Activated CD8-positive, alpha-beta memory T cell treated with anti-CD3 and anti-CD28 coated beads, Interleukin-2, amount 50 U/mL, for 24 hours (primary cell): ENCODE data around the gene SUCLG2.

Experiments used
- DNase-seq: peaks from one replicate; pipeline ENCODE4 v3.0.0-alpha.2; 2020; ENCODE audit errors: extremely low read depth

Gene SUCLG2

DNA sequence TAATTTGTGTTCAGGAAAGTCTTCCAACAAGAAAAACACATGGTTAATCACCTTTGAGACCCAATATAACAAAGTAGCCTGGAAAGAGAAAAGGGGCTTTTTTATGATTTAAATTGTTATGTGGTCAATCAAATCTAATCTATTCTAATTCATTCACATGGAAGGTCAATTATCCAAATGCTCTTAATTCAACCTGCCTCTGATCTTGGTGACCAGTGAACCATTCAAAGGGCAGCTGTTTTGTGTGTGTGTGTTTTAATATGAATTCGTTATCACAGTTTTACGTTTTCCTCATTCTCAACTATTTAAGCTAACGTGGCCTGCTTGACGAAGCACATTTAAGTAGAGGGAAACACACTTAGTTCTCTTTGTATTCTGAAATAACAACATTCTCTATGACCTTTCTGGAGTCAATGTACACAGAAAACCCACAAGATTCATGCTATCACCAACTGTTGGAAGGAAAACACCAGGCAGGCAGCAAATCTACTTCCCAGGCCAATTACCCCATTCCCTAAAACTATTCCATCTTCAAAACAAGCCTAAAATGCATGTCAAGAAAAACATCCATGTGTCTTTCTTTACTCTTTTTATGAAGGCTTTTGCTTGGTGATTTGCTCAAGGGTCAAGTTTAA is 195.4 kb downstream of the SUCLG2 start:
- no peak for DNase-seq

DNA sequence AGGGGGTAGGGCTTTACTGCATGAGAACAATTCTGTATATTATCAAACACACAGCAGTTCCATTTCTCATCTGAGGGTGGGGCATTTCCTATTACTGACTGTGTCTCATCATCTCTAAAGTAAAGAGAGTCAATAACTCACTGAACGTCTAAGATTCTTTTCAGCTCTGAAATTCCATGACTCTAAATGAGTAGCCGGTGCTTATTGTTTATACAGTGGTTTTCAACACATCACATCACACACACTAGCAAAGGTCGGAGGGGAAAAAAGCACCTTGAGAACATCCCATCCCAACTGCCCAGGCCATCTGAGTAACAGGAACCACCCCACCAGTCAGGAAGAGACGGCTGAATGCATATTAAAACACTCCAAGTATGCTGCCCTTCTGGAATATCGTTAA is 196.0 kb downstream of the SUCLG2 start:
- DNase-seq = no peak

DNA sequence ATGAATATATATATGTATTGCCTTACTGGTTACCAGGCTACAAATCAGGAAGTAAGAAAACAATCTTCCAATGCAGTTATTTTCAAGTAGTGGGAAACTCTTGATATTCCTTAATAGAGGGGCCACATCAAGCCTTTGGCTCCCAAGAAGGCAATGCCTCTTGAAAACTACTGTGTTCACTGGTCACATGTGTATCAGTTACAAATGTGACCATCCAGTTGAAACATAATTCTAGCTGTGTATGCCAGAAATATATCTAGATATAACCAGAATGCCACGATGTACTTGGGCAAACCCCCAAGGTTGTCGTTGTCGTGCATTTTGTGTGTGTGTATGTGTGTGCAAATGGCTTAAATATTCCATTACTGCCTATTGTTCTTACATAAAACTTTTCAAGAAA is 200.8 kb downstream of the SUCLG2 start:
- DNase-seq = no peak

DNA sequence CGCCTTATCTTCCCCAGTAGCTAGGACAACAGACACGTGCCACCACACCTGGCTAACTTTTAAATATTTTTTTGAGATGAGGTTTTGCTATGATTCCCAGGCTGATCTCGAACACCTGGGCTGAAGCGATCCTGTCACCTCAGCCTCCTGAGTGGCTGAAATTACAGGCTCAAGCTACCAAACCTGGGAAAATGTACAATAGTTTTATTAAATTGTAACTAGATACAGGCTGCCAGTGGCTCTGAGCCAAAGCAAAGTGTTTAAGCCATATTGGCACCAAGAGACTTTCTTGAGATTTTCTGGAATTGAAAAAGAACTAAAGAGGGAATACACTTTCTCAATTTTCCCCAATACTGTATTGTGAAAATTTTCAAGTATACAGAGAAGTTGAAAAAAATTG is 204.3 kb downstream of the SUCLG2 start:
- DNase-seq = no peak

DNA sequence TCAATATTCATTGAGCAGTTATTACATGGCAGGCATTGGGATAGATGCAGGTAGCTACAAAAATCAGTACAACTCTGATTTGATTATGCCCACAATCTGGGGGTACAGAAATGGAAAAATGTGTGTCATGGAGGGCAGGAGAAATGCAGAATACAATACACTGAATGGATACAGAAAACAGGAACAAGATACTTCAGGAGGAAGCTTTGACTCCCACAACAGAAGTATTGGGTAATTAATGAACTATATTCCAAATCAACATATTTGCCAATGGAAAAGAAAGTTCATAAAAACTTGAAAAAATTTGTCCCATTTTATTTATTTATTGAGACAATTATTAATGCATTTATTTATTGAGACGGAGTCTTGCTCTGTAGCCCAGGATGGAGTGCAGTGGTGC is 207.0 kb downstream of the SUCLG2 start:
- DNase-seq = no peak

DNA sequence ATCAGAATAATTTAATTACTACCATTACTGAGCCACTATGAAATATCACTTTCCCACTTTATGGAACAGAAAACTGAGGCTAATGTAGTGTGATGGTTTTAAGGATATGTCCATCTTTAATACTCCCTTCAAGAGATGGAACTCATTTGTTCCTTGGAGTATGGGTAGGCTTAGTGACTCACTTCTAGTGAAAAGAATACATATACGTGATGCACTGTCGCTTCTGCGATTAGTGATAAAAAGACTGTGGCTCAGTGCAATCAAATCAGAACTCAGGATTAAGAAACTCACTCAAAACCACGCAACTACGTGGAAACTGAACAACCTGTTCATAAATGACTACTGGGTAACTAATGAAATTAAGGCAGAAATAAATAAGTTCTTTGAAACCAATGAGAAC is 216.6 kb downstream of the SUCLG2 start:
- DNase-seq = no peak

DNA sequence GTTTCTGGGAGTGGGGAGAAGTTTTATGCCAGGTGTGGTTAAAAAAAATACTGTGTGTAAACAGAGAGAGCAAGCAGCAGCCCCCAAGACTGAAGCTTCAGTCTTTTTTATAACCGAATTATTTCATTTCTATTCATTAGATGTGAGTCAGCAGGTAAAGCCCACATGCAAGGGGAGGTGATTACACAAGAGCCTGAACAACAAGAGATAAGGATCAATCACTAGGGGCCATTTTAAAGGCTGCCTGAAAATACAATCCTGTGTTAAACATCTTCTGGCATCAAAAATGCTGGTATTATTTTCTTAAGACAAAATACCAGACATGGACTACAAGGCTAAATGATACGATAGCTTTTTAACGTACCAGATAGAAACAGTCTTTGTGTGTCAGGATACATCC is 217.3 kb downstream of the SUCLG2 start:
- no peak for DNase-seq

DNA sequence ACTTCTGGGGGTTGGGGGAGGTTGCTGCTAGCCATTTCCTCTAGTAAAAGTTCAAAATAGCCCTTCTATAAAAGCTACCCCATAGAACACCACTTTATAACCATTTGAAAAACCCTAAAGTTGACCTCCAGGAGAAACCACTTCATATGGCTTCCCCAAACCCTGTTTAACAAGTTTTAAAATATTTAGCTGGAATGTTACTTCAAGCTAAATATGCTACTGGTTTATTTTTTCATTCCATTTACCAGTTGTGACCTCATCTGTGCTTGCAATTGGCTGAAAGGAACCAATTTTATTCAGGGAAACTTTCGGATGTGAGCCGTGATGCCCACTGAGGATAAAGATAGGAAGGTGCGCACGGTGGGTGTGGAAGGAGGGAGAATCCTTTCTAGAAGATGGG is 221.3 kb downstream of the SUCLG2 start:
- no peak for DNase-seq

DNA sequence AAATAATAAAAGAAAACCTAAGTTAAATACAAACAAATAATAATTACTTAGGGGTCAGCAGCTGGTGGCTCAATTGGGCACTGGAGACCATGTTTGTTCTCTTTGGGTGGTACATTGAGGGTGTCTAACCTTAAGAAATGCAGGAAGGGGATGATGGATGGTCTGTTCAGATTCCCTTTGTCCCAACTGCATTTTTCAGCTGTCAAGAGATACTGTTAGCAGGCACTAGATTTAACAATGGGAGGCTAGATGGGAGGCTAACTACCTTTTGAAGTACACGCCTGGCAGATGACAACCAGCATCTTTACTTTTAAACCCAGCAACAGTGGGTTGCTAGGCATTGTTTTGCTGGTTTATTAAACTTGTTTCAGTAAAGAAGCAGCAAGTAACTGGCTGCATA is 222.5 kb downstream of the SUCLG2 start:
- DNase-seq = no peak

DNA sequence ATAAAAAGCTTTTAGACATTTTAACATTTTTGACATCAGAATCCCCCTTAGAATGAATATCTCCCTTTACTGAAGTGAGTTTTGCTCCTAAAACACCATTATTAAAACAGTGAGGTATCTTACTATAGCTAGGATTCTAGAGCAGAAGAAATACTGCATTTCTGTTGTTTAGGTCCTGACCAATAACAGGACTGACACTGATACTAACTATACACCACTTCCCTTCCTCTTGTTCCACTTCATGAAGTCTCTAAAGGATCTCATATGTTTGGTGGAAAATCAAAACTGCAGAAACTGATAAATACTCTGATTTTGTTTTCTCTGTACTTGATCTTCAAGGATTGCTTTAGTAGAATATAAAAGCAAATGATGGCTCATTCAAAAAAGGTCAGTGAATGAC is 230.7 kb downstream of the SUCLG2 start:
- no peak for DNase-seq

DNA sequence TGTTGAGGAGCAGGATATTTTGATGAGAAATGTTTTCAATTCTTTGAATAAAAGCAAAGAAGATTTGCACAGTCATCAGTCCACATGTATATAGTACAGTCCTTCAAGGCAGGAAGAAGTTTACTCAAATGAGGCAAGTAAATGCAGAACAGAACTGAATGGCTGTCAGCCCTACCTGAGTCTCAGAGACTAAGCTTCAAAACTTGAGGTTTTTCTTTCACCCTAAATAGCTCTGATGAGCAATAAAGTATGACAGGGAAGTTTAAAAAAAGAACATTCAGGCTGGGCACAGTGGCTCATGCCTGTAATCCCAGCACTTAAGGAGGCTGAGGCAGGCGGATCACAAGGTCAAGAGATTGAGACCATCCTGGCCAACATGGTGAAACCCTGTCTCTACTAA is 232.5 kb downstream of the SUCLG2 start:
- DNase-seq = no peak

DNA sequence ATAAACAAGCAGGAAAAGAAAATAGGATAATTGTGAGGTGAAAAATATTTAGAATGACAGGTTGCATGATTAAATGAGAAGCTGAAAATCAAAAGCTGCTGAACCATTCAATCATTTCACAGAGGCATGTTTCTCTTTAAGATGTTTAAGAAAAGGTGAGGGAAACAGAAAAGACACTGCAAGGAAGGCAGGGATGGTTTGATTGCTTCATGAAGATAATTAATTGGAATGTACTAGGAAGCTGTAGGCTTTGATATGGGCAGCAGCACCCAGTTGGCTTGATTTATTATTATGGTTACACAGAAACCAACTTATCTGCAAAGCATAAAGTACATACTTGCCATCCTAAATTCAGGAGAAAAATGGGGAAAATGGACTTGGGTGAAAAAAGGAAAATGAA is 234.6 kb downstream of the SUCLG2 start:
- no peak for DNase-seq

DNA sequence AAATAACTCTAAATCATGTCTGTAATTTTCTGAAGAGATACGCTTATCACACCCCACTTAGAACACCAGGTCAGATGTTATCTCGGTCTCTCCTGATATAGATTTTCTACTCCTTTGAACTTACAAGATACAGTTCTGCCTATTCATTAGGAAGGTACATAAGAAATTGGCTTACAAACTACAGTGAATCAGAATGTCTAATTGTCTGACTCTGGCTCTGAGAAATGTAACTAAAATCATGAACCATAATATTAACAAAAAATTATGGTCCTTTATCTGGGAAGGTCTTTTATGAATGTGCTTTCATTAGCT is 235.2 kb downstream of the SUCLG2 start:
- DNase-seq = no peak

DNA sequence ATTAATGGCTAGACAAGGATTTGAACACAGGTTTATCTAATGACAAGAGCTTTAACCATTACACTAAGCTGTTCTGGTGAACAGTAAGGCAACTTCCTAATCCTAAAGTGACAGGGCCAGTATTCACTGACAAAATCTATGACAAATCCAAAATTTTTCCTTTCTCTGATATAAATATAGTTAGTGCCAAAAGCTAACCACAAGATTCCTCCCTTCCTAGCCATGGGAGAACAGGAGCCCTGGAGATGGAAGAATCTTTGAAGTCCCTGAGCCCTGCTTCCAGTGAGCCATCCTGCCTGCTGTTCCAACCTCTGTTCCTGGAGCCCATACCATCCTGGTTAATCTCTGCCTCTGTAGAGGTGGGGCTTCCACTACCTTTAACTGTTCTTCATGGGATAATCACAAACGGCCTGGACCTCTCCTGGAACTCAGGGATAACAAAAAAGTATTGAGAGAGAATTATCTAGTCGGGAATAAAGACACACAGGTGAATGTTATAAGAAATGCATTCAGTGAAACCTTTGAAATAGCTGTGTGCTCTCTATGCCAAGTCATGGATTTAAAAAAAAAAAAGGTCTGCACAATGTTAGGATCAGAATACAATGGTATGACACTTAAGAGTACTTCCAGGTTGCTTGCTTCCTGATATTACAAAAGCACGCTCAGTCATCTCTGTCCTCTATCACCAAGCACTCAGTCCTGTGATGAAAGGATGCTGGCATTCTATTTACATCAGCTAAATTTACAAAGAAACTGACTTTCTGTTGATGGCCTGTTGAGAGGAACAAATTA is 235.8 kb downstream of the SUCLG2 start:
- no peak for DNase-seq

DNA sequence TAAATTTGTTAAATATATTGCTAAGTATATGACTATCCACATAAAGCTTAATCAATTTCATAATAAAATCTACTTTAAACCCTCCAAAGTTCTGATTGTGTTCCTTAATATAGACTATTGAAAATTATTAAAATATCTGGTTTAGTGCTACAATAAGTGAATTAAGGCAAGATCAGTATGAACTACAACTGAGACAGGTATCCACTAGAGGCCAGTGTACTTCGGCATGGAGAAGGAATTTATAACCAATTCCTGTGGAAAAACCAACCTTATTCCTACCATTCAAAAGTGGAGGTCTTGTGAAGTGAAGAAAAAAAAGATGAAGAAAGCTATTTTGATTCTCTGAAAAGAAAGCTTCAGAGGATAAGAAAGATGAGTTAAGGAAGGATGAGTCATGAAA is 237.7 kb downstream of the SUCLG2 start:
- no peak for DNase-seq

DNA sequence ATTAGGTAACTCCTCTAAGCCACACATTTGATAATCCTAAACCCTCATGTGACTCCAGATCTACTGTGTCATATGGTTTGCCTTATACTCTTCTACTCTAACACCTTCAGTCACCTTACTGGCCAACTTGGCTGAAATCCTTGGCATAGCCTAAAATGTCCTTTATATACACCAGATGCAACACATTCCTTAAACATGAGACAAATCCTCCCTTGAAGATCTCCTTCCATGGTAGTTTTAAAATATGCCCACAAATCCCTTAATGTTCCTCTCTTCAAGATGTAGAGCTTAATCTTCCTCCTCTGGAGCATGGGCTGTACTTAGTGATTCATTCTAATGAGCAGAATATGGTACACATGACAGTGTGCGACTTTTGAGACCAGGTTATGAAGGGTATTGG is 238.9 kb downstream of the SUCLG2 start:
- no peak for DNase-seq

DNA sequence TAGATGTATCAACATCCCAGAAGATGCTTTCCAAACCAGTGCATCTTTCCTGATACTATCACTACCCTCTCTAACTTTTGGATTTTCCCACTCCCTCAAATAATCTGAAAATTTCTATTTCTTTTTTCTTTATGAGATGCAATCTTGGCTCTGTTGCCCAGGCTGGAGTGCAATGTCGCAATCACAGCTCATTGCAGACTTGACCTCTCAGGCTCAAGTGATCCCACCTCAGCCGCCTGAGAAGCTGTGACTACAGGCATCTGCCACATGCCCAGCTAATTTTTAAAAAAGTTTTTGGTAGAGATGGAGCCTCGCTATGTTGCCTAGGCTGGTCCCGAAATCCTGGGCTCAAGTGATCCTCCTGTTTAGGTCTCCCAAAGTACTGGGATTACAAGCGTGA is 239.7 kb downstream of the SUCLG2 start:
- no peak for DNase-seq

DNA sequence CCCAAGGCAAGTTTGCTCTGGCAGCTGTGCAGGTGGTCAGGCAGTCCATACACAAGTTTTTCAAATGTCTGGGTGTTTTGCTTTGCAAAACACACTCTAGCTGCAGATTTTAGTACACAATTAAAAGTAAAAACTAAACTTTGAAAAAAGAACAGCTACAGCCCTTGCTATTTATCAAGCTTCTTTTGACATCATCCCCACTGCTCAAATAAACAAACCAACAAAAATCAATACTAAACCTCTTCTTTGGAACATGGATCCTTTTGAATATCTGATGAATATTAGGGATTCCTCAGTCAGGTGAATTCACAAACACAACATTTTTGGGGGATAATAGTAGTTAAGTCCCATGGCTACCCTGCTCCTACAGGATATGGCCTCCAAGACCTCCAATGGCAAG is 249.2 kb downstream of the SUCLG2 start:
- no peak for DNase-seq

DNA sequence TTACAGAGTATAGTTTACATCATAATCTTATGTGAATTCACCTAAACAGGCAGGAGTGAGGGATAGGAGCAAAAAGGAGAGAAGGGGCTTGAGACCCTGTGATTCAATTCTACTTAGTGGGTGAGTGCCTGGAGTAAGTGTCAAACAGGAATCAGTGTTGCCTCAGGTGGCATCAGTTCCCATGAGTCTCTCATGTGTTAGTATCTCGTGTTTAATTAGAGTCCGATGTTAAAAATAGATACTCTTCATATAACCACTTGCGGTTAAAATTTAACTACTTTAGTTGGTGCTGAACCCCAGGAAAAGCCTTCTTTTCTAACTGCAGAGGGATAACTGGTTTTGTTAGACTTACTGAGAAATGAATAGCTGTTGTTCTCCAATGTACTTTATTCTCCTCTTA is 251.5 kb downstream of the SUCLG2 start:
- no peak for DNase-seq

DNA sequence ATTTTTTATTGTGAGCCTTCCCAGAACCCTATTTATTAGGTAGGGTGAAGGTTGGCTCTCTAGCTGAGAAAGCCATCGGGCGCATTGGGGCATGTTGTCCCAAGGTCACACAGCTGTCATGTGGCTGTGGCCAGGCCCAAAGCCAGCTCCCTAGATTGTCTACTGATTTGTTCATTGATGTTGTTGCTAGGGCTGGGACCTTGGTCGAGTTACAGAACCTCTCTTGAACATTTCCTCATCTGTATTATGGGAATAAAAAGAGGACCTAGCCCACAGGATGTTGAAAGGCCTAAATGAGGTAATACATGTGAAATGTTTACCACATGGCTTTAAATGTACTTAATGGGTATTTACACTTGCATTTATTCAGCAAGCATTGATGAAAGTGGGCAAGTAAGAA is 252.5 kb downstream of the SUCLG2 start:
- DNase-seq = no peak

DNA sequence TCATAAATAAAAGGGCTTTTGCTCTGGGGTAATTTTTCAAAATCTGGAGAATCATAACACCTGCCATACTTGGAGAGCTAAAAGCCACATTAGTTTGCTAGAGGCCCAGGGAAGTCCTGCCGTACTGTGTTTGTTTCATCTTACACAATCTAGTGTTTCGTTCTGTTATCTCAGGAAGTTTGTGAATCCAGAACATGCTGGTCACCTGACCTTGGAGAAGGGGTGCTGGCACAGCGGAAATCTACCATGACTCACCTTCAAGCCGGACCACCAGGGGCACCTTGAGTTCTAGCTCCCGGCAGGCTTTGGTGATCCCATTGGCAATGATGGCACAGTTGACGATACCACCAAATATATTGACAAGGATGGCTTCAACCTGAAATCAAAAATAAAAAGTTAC is 253.9 kb downstream of the SUCLG2 start:
- no peak for DNase-seq

DNA sequence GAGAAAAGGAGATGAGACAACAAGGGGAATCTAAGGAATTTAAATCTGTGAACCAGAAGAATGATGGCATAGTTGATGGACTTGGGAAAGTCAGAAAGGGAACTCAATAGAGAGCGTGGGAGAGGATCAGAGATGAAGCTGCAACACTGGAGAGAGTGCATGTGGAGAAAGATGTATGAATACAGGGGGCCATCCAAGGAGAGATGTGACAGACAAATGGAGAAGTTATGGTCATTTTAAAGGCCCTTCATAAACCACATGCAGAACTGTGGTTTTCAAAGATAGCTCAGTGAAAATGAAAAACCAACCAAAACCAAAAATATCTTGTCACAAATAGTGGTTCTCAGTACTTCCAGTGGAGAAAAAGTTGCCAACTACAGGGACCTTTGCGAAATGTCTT is 265.2 kb downstream of the SUCLG2 start:
- no peak for DNase-seq

DNA sequence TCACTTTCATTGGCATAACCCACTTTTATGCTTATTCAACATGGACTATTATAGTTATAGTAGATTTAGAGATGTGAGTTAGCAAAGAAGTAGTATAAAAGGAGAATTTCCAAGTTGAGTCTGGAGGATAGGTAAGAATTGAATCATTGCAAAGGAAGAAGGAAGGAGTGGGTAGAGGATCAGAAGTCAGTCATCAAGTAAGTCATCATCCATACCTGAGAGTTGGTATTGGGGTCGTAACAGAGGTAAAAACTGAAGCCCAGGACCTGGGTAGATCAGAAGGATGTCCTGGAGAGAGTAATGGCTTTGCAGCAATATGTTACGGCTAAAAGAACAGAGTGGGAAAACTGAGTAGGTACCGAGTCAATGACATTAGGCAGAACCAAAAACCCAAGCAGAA is 265.7 kb downstream of the SUCLG2 start:
- DNase-seq = no peak

DNA sequence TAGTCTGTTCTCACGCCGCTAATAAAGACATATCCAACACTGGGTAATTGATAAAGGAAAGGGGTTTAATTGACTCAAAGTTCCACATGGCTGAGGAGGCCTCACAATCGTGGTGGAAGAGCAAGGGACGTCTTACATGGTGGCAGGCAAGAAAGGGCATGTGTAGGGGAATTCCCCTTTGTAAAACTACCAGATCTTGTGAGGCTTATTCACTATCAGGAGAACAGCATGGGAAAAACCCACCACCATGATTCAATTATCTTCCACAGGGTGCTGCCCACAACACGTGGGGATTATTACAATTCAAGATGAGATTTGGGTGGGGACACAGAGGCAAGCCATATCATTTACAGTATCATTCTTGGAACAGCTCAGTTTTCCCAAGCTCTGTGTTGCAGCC is 268.0 kb downstream of the SUCLG2 start:
- no peak for DNase-seq
